CD14-positive monocyte (primary cell): ENCODE data around the gene HS3ST2. TPM values are rescaled to one million over a fixed set of nuclear protein-coding genes. Genes with fewer than 3 reads are reported as not detected.

Experiments
- DNase-seq, 3 donors: peaks; one replicate each; pipeline ENCODE4 v3.0.0-alpha.2; 2011 to 2022
- H2AFZ ChIP-seq: 2 replicates; pipeline ENCODE4 v1.6.0; 2012; ENCODE audit warnings: mild to moderate bottlenecking, low read depth, low read length, inconsistent platforms; ENCODE audit not compliant: insufficient read depth, poor library complexity, severe bottlenecking
- H3K27ac ChIP-seq, 2 donors: 1 replicate in 1 of 2; 2 replicates in 1 of 2; pipeline ENCODE4 v1.5.1; 2012 to 2013; ENCODE audit warnings: low read length in 2 of 2, control low read depth in 1 of 2, inconsistent platforms in 1 of 2, low read depth in 1 of 2, mild to moderate bottlenecking in 1 of 2
- H3K27me3 ChIP-seq, 2 donors: one replicate each; pipeline versions ENCODE4 v1.6.0 to v1.6.1; 2011 to 2013; ENCODE audit warnings: low read length in 2 of 2; ENCODE audit not compliant: control insufficient read depth in 2 of 2, insufficient read depth in 2 of 2
- H3K36me3 ChIP-seq, 2 donors: replicated peaks in 1 of 2; 1 replicate in 1 of 2; 2 replicates in 1 of 2; pipeline versions ENCODE4 v1.5.1 to v1.6.1; 2012 to 2013; ENCODE audit warnings: low read length in 2 of 2, control low read depth in 1 of 2, inconsistent platforms in 1 of 2, mild to moderate bottlenecking in 1 of 2; ENCODE audit not compliant: insufficient read depth in 2 of 2, control insufficient read depth in 1 of 2
- H3K4me1 ChIP-seq, 2 donors: 1 replicate in 1 of 2; 2 replicates in 1 of 2; pipeline versions ENCODE4 v1.5.1 to v1.6.1; 2012 to 2013; ENCODE audit warnings: low read length in 2 of 2, control low read depth in 1 of 2, inconsistent platforms in 1 of 2, mild to moderate bottlenecking in 1 of 2, moderate library complexity in 1 of 2; ENCODE audit not compliant: insufficient read depth in 2 of 2, control insufficient read depth in 1 of 2
- H3K4me2 ChIP-seq: replicated peaks from 2 replicates; pipeline ENCODE3; 2012; ENCODE audit warnings: low read length, moderate library complexity, mild to moderate bottlenecking; ENCODE audit not compliant: poor library complexity, severe bottlenecking; ENCODE audit errors: extremely low read depth
- H3K4me3 ChIP-seq, 3 experiments: fragments of 200-600 bp in 1 of 3; sonication (generic) in 1 of 3; replicated peaks in 1 of 3; 1 replicate in 2 of 3; 2 replicates in 1 of 3; pipeline ENCODE4 v1.5.1; 2011 to 2013; ENCODE audit warnings: low read length in 3 of 3, mild to moderate bottlenecking in 3 of 3, control low read depth in 2 of 3, low read depth in 2 of 3, inconsistent platforms in 1 of 3, moderate library complexity in 1 of 3
- H3K79me2 ChIP-seq: 2 replicates; pipeline ENCODE4 v1.6.0; 2012; ENCODE audit warnings: mild to moderate bottlenecking, control low read depth, inconsistent platforms, low read length, moderate library complexity; ENCODE audit not compliant: insufficient read depth
- H3K9ac ChIP-seq: 2 replicates; pipeline ENCODE4 v1.6.0; 2017; ENCODE audit warnings: low read length, mild to moderate bottlenecking; ENCODE audit not compliant: insufficient read depth, poor library complexity, severe bottlenecking
- H3K9me3 ChIP-seq, 2 donors: replicated peaks in 1 of 2; 1 replicate in 1 of 2; 2 replicates in 1 of 2; pipeline versions ENCODE4 v1.5.1 to v1.6.1; 2012 to 2013; ENCODE audit warnings: low read length in 2 of 2, control low read depth in 1 of 2; ENCODE audit not compliant: control insufficient read depth in 1 of 2, insufficient read depth in 1 of 2
- H4K20me1 ChIP-seq: 2 replicates; pipeline ENCODE4 v1.6.0; 2012; ENCODE audit warnings: mild to moderate bottlenecking, low read length, control low read depth, moderate library complexity; ENCODE audit not compliant: insufficient read depth
- H3K27ac Mint-ChIP-seq, 7 donors: one replicate each; pipeline ENCODE4 v1.8.0; 2020; ENCODE audit warnings: mild to moderate bottlenecking in 7 of 7, mixed read lengths in 7 of 7, moderate library complexity in 6 of 7, inconsistent platforms in 2 of 7
- H3K27me3 Mint-ChIP-seq, 3 donors: one replicate each; pipeline ENCODE4 v1.8.0; 2021 to 2022; ENCODE audit warnings: low read depth in 3 of 3, mild to moderate bottlenecking in 3 of 3, mixed read lengths in 3 of 3, moderate library complexity in 3 of 3, inconsistent platforms in 1 of 3
- H3K36me3 Mint-ChIP-seq, 2 donors: one replicate each; pipeline ENCODE4 v1.8.0; 2020; ENCODE audit warnings: mixed read lengths in 2 of 2, inconsistent platforms in 1 of 2, mild to moderate bottlenecking in 1 of 2
- H3K4me1 Mint-ChIP-seq: one replicate; pipeline ENCODE4 v1.8.0; 2020; ENCODE audit warnings: mild to moderate bottlenecking, mixed read lengths
- H3K4me3 Mint-ChIP-seq, 2 donors: one replicate each; pipeline ENCODE4 v1.8.0; 2020; ENCODE audit warnings: mild to moderate bottlenecking in 2 of 2, mixed read lengths in 2 of 2, moderate library complexity in 1 of 2
- H3K9me3 Mint-ChIP-seq, 7 donors: one replicate each; pipeline ENCODE4 v1.8.0; 2020 to 2022; ENCODE audit warnings: mixed read lengths in 7 of 7, mild to moderate bottlenecking in 6 of 7, moderate library complexity in 6 of 7, inconsistent platforms in 2 of 7
- CTCF ChIP-seq: fragments of 200-600 bp; IDR thresholded peaks from one replicate; pipeline ENCODE4 v1.8.0; 2022; ENCODE audit warnings: antibody characterized with exemption, mild to moderate bottlenecking
- WGBS: methylation state at CpG from one replicate; pipeline ENCODE4 v1.1.5; 2013; ENCODE audit warnings: missing lambda C conversion rate; ENCODE audit not compliant: insufficient coverage; 5-methylcytosine and 5-hydroxymethylcytosine counted together
- intact Hi-C, 2 donors: fragments of 100-400 bp; cut with micrococcal nuclease; formaldehyde crosslinking; loops; one replicate each; pipeline versions ENCODE4 v1.15.0 to v1.15.1; 2023
- polyA plus RNA-seq, 3 donors: library from polyadenylated mRNA; depleted of rRNA in 1 of 3; unstranded in 2 of 3; stranded (reverse) in 1 of 3; fragments of 300-500 nt in 2 of 3; fragments of >200 nt in 1 of 3; fragmentation: Illumina TruSeq in 2 of 3; gene quantifications; 1 replicate in 2 of 3; 2 replicates in 1 of 3; pipeline ENCODE4 v1.2.3, GENCODE V29; 2012 to 2021

The HS3ST2 gene
- polyA plus RNA-seq, 3 donors, result not detected

DNA sequence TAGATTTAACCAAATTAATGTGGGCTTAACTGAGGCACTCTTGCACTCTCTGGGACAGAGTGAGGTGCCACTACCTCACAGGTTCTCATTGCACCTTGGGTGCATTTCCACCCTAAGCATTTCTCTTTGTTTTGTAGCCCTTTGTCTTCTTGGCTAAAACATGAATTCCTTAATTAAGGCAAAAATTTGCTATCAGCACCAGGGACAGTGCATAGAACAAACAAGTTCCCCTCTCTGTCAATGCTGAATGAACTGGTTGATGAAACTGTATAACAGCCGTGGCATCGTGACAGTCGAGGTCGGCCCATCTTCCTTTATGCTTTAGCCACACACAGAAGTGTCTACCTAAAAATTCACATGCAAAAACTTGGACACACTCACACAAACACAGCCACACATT, 74.8 kb downstream of the HS3ST2 start:
- intact Hi-C loops, result no loop called here

DNA sequence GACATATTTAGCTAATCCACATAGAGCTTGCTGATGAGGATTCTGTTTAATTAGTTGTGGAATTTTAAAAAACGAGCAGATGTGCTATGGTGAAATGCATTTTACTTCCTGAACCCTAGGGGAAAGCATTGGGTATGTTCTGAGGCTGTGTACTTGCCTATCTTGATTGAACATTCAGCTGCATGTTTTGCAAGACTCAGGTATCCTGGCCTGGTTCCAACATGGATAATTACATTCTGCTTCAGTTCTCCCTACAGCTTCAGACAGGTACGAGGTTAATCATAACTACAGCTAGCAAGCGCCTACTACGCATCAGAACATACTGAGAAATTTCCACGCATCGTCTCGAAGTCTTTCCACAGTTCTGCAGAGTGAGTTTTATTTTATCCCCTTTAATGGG, 77.0 kb downstream of the HS3ST2 start:
- Mint-ChIP-seq H3K4me1 (no peaks in the 10 kb centered on the region), H3K27me3 (peaks cover 6 to 15% (median 9%) of the 10 kb centered on the region in 3 donors), H3K9me3 (no peaks in the 10 kb centered on the region), H3K27ac (no peak overlapping the region), H3K36me3 (no peaks in the 10 kb centered on the region), H3K4me3 (no peak overlapping the region)
- Histone ChIP-seq H3K4me2 (no peak overlapping the region), H3K9me3 (no peaks in the 10 kb centered on the region), H3K4me3 (no peak overlapping the region), H2AFZ (no peak overlapping the region), H3K36me3 (no peaks in the 10 kb centered on the region), H3K9ac (no peak overlapping the region), H3K27me3 (peaks cover 1 to 4% of the 10 kb centered on the region in 2 donors), H3K79me2 (no peaks in the 10 kb centered on the region), H3K27ac (no peak overlapping the region), H3K4me1 (no peaks in the 10 kb centered on the region), H4K20me1 (no peaks in the 10 kb centered on the region)
- DNase-seq, result no peak
- no peak for TF ChIP-seq CTCF
- intact Hi-C loops, result loop anchor here in 1 of 2 donors (10.0 kb wide), 1 partner anchor 544 kb away; no protein-coding TSS in a partner anchor
- WGBS, result 0% methylated on average over 1 of the region's 7 CpGs

More for the DNA sequence above, 74.8 kb downstream of the HS3ST2 start:
- H2AFZ ChIP-seq, result no peak overlapping the region
- no peak for DNase-seq
- no peak overlapping the region for H3K4me3 Mint-ChIP-seq
- WGBS, result 84% methylated on average over 3 of the region's 4 CpGs
- no peaks in the 10 kb centered on the region for H4K20me1 ChIP-seq
- H3K36me3 Mint-ChIP-seq, result no peaks in the 10 kb centered on the region
- H3K4me2 ChIP-seq, result no peak overlapping the region
- H3K4me1 ChIP-seq, result no peaks in the 10 kb centered on the region
- no peak overlapping the region for H3K4me3 ChIP-seq
- no peak for TF ChIP-seq CTCF
- no peak overlapping the region for H3K27ac ChIP-seq
- H3K9me3 ChIP-seq, result no peaks in the 10 kb centered on the region
- H3K27ac Mint-ChIP-seq, result no peak overlapping the region
- no peak overlapping the region for H3K9ac ChIP-seq
- no peaks in the 10 kb centered on the region for H3K4me1 Mint-ChIP-seq
- no peaks in the 10 kb centered on the region for H3K9me3 Mint-ChIP-seq
- no peaks in the 10 kb centered on the region for H3K79me2 ChIP-seq
- no peaks in the 10 kb centered on the region for H3K36me3 ChIP-seq
- H3K27me3 ChIP-seq, result peaks cover 0 to 4% of the 10 kb centered on the region in 2 donors
- peaks cover 4 to 15% (median 6%) of the 10 kb centered on the region in 3 donors for H3K27me3 Mint-ChIP-seq
